Thymus (tissue), 14 donors: Measurements from ENCODE around the gene CAT. TPM values are rescaled to one million over a fixed set of nuclear protein-coding genes. Genes with fewer than 3 reads are reported as not detected.
A peak's percentile ranks its signal among the peaks of the same experiment; 100 is the strongest.

Source experiments
- DNase-seq, 9 donors: peaks; one replicate each; pipeline ENCODE4 v3.0.0-alpha.2; 2013; ENCODE audit warnings: low spot score in 9 of 9, low read depth in 6 of 9, missing footprints in 1 of 9
- H3K27ac ChIP-seq, 2 donors: one replicate each; pipeline ENCODE4 v1.5.1; 2013; ENCODE audit warnings: control low read depth in 1 of 2, low read depth in 1 of 2, low read length in 1 of 2, mild to moderate bottlenecking in 1 of 2, moderate library complexity in 1 of 2
- H3K27me3 ChIP-seq, 2 donors: one replicate each; pipeline ENCODE4 v1.5.1; 2013; ENCODE audit warnings: low read length in 1 of 2; ENCODE audit not compliant: control insufficient read depth in 2 of 2, insufficient read depth in 1 of 2
- H3K36me3 ChIP-seq, 2 donors: one replicate each; pipeline ENCODE4 v1.5.1; 2013; ENCODE audit warnings: low read length in 1 of 2, mild to moderate bottlenecking in 1 of 2, moderate library complexity in 1 of 2; ENCODE audit not compliant: control insufficient read depth in 2 of 2, insufficient read depth in 2 of 2
- H3K4me1 ChIP-seq, 2 donors: one replicate each; pipeline ENCODE4 v1.5.1; 2013; ENCODE audit warnings: low read length in 2 of 2; ENCODE audit not compliant: control insufficient read depth in 2 of 2, insufficient read depth in 2 of 2
- H3K4me3 ChIP-seq, 2 donors: one replicate each; pipeline ENCODE4 v1.5.1; 2013; ENCODE audit warnings: low read length in 2 of 2, control low read depth in 1 of 2, mild to moderate bottlenecking in 1 of 2
- H3K9me3 ChIP-seq, 2 donors: one replicate each; pipeline ENCODE4 v1.5.1; 2013; ENCODE audit warnings: low read length in 1 of 2, mild to moderate bottlenecking in 1 of 2; ENCODE audit not compliant: control insufficient read depth in 2 of 2, insufficient read depth in 1 of 2
- WGBS: extraction: QIAGEN DNeasy Blood & Tissue Kit; methylation state at CpG from one replicate; pipeline ENCODE4 v1.1.7; 2013; 5-methylcytosine and 5-hydroxymethylcytosine counted together
- long read RNA-seq, 10 donors: transcript quantifications; one replicate each; lab custom pipeline, GENCODE V29; 2026
- polyA plus RNA-seq: library from polyadenylated mRNA; stranded (reverse); fragments of 200-250 nt; gene quantifications from one replicate; pipeline ENCODE4 v1.2.3, GENCODE V29; 2013
- total RNA-seq: library from RNA; stranded (reverse); fragments of 120-200 nt; gene quantifications from one replicate; pipeline ENCODE4 v1.2.4, GENCODE V29; 2013
- donor health status: healthy.

The CAT gene
- total RNA-seq (92.4 TPM), polyA plus RNA-seq (69.6 TPM)
- long read RNA-seq, donor 1, partial matches to known transcripts: 0 of 3 reads
- long read RNA-seq, donor 1, other reads (novel, unspliced or antisense): 0 of 3 reads
- long read RNA-seq, donor 2: 0 reads
- long read RNA-seq, donor 3, transcript CAT-201 (13 exons, 2,302 nt): major isoform, 30 of 37 reads
- long read RNA-seq, donor 3, partial matches to known transcripts: 6 of 37 reads
- long read RNA-seq, donor 3, other reads (novel, unspliced or antisense): 0 of 37 reads
- long read RNA-seq, donor 4, transcript CAT-201 (13 exons, 2,302 nt): major isoform, 17 of 17 reads
- long read RNA-seq, donor 4, partial matches to known transcripts: 0 of 17 reads
- long read RNA-seq, donor 4, other reads (novel, unspliced or antisense): 0 of 17 reads
- long read RNA-seq, donor 5, transcript CAT-201 (13 exons, 2,302 nt): major isoform, 53 of 69 reads
- long read RNA-seq, donor 5, partial matches to known transcripts: 7 of 69 reads
- long read RNA-seq, donor 5, other reads (novel, unspliced or antisense): 6 of 69 reads
- long read RNA-seq, donor 6, transcript CAT-201 (13 exons, 2,302 nt): major isoform, 30 of 48 reads
- long read RNA-seq, donor 6, partial matches to known transcripts: 15 of 48 reads
- long read RNA-seq, donor 6, other reads (novel, unspliced or antisense): 0 of 48 reads
- long read RNA-seq, donor 7, transcript CAT-201 (13 exons, 2,302 nt): major isoform, 35 of 46 reads
- long read RNA-seq, donor 7, partial matches to known transcripts: 10 of 46 reads
- long read RNA-seq, donor 7, other reads (novel, unspliced or antisense): 0 of 46 reads
- long read RNA-seq, donor 8, transcript CAT-201 (13 exons, 2,302 nt): major isoform, 21 of 21 reads
- long read RNA-seq, donor 8, partial matches to known transcripts: 0 of 21 reads
- long read RNA-seq, donor 8, other reads (novel, unspliced or antisense): 0 of 21 reads
- long read RNA-seq, donor 9, transcript CAT-201 (13 exons, 2,302 nt): major isoform, 23 of 34 reads
- long read RNA-seq, donor 9, partial matches to known transcripts: 11 of 34 reads
- long read RNA-seq, donor 9, other reads (novel, unspliced or antisense): 0 of 34 reads
- long read RNA-seq, donor 10, transcript CAT-201 (13 exons, 2,302 nt): major isoform, 23 of 24 reads
- long read RNA-seq, donor 10, partial matches to known transcripts: 0 of 24 reads
- long read RNA-seq, donor 10, other reads (novel, unspliced or antisense): 0 of 24 reads

DNA sequence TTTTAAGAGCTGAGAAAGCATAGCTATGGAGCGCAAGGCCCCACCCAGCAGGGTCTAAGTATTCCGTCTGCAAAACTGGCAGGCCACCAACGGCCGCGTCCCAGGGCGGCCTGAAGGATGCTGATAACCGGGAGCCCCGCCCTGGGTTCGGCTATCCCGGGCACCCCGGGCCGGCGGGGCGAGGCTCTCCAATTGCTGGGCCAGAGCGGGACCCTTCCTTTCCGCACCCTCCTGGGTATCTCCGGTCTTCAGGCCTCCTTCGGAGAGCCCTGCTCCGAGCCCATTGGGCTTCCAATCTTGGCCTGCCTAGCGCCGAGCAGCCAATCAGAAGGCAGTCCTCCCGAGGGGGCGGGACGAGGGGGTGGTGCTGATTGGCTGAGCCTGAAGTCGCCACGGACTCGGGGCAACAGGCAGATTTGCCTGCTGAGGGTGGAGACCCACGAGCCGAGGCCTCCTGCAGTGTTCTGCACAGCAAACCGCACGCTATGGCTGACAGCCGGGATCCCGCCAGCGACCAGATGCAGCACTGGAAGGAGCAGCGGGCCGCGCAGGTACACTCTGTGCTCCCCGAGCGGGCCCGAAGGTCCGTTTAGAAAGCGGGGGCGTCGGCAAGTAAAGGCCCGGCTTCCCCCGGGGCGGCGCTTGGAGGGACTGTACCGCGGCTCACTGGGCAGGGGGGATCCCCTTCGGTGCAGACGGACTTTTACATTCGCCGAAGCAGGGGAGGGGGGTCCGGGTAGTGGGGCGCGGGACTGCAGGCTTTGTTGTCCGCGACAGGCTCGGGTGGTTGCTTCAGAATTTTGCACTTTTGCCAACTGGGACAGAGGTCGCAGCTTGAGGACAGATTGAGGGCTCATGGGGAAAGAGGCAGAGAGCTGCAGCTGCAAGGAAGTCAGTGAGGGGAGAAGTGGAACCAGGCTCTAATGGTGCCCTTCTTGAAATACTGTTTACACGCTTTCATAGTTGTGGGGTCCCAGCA is at the start of gene CAT:
Gene CAT, plus strand, starts transcription at position 406 of the 979 bp plus-strand sequence. Its CDS starts 80 bp downstream, at position 486.
- peak; percentile 87 to 99 (median 96) for DNase-seq
- H3K4me1 ChIP-seq: peaks cover 9% of the 10 kb centered on the region in 2 donors
- H3K27me3 ChIP-seq: no peaks in the 10 kb centered on the region
- H3K36me3 ChIP-seq: peaks cover 0 to 2% of the 10 kb centered on the region in 2 donors
- H3K4me3 ChIP-seq: peak within 1 kb of the TSS; percentile 79 to 92
- WGBS: under 1% methylated on average over 62 of the region's 62 CpGs
- no peaks in the 10 kb centered on the region for H3K9me3 ChIP-seq
- peak within 1 kb of the TSS; percentile 91 to 93 for H3K27ac ChIP-seq

DNA sequence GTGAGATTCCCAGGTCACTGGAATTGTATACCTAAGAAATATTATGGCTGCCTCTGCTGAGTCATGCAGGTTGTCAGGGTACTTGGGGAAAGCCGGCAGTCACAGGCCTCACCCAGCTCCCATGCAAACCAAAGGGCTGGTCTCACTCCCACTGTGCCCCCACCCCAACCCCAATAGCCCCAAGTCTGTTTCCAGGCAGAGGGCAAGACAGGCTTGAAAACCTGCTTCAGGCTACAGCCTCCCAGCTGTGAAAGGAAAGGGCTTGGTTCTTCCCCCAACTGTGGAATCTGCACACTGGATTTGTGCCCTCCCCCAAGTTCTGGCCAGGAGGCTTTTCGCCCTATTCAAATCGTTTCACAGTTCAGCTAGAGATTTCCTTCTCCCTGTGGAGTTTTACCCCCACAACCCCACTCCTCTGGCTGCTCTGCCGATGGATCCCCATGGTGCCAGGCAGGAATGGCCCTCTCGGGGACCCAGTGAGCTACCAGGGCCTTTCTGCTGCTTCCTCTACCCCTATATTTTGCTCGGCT is 43.9 kb upstream of the CAT start:
- Histone ChIP-seq H3K27me3 (no peaks in the 10 kb centered on the region), H3K4me1 (no peaks in the 10 kb centered on the region), H3K36me3 (no peaks in the 10 kb centered on the region), H3K4me3 (no peak overlapping the region), H3K27ac (no peak overlapping the region), H3K9me3 (no peaks in the 10 kb centered on the region)
- 97% methylated on average over 6 of the region's 6 CpGs for WGBS
- DNase-seq: no peak

DNA sequence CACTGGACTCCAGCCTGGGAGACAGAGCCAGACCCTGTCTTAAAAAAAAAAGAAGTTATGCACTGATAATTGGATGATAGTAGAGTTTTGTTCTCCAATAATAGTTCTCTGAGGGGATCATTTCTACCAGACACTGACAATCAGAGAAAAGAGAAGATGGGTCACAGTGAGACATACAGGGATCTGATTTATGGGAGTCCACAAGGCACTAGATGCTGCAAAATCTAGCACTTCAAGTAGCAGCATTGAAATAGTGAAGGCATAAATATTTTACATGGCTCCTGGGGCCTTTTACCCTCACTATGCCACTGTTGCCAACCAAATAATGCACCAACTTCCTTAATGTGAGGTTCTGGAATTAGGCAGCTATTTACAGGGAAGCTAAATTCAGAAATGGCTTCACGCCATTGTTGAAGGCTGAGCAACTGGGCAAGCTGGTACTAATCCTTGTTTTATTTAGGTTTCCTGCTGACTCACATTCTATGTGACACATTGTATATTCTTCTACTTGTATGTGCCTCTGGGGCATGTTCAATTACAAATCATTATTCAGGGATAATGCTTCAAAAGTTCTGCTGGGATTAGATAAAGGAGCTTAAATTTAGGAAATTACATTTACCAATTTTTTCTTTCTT is 42.7 kb upstream of the CAT start:
- H3K36me3 ChIP-seq: no peaks in the 10 kb centered on the region
- no peak overlapping the region for H3K4me3 ChIP-seq
- no peaks in the 10 kb centered on the region for H3K27me3 ChIP-seq
- no peak overlapping the region for H3K27ac ChIP-seq
- no peaks in the 10 kb centered on the region for H3K4me1 ChIP-seq
- no peaks in the 10 kb centered on the region for H3K9me3 ChIP-seq
- DNase-seq: no peak
- WGBS: 96% methylated on average over 1 of the region's 1 CpG

DNA sequence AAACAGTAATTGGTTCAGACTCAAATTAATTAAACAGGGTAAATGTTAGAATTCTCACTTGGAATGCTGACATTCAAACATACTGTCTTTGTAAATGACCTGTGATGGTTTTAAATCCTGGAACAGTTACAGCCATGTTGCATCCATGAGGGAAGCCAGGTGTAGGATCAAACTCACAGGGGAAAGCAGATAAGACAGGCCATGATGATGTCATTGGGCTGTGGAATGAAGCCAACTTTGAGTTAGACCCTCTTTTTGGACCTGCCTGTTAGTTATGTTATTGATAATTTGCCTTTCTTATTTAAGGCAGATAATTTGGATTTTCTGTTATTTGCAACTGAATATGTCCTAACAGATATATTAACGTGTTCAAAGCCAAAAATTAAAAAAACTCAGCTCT is 41.6 kb upstream of the CAT start:
- H3K27ac ChIP-seq: no peak overlapping the region
- no peaks in the 10 kb centered on the region for H3K36me3 ChIP-seq
- no peaks in the 10 kb centered on the region for H3K27me3 ChIP-seq
- H3K4me3 ChIP-seq: no peak overlapping the region
- no peak for DNase-seq
- WGBS: 94% methylated on average over 1 of the region's 1 CpG
- H3K9me3 ChIP-seq: no peaks in the 10 kb centered on the region
- no peaks in the 10 kb centered on the region for H3K4me1 ChIP-seq

DNA sequence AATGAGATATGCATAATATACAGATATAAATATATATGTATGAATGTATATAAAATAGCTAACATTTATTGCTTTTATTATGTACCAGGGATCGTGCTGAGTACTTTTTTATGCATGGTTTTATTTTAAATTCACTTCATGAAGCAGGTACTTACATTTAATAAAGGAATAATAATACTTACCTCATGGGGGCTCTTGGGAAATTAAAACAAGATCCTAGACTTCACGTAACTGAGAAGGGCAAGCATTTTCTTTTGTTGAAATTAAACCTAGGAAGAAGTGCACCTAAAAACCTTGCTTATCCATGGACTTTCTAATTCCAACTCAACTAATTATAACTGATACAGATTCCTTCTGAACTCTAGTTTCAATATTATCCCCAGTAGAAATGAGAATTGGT is 40.9 kb upstream of the CAT start:
- no peak overlapping the region for H3K4me3 ChIP-seq
- no peak overlapping the region for H3K27ac ChIP-seq
- 75% methylated on average over 2 of the region's 2 CpGs for WGBS
- no peaks in the 10 kb centered on the region for H3K9me3 ChIP-seq
- H3K4me1 ChIP-seq: no peaks in the 10 kb centered on the region
- DNase-seq: no peak
- H3K27me3 ChIP-seq: no peaks in the 10 kb centered on the region
- H3K36me3 ChIP-seq: no peaks in the 10 kb centered on the region

DNA sequence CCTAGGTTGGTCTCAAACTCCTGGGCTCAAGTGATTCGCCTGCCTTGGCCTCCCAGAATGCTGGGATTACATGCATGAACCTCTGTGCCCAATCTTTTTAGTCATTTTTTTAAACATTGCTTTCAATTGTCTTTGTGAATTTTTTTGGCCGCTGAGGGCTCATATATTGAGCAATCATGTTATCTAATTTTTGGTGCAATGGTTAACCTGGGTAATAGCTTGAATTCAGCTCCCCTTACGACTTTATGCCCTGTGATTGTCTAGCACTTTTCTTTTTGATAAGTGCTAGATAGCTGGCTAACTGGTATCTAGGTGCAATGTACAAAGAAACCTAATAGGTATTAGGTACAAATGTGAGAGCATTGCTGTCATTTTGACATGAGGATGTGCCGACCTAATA is 35.3 kb upstream of the CAT start:
- Histone ChIP-seq H3K4me3 (no peak overlapping the region), H3K4me1 (no peaks in the 10 kb centered on the region), H3K36me3 (no peaks in the 10 kb centered on the region), H3K27ac (no peak overlapping the region), H3K27me3 (no peaks in the 10 kb centered on the region), H3K9me3 (no peaks in the 10 kb centered on the region)
- no peak for DNase-seq
- 94% methylated on average over 4 of the region's 4 CpGs for WGBS

DNA sequence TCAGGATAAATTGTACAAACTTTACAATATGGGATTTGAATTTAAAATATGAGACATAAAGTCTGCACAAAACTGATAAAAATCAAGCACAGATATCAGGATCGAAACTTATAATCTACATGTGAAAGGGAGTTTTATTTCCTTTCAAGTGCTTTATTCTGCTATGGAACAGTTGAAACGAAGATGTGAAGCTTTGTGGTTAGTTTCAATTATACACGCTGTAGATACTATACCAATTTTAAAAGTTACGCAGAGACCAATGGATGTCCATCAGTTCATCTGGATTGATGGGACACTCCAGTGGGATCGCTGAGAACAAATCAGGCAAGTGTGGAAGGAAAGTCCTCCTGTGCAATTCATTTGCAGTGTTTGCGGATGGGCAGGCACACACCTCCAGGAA is 34.5 kb upstream of the CAT start:
- no peaks in the 10 kb centered on the region for H3K9me3 ChIP-seq
- no peak overlapping the region for H3K27ac ChIP-seq
- 84% methylated on average over 6 of the region's 6 CpGs for WGBS
- no peaks in the 10 kb centered on the region for H3K4me1 ChIP-seq
- H3K4me3 ChIP-seq: no peak overlapping the region
- no peak for DNase-seq
- no peaks in the 10 kb centered on the region for H3K36me3 ChIP-seq
- H3K27me3 ChIP-seq: no peaks in the 10 kb centered on the region
